Bronchus fibroblast of lung (primary cell): ENCODE results near the gene TMEM185B. TPM values are rescaled to one million over a fixed set of nuclear protein-coding genes. Genes with fewer than 3 reads are reported as not detected.

Experiments
- total RNA-seq: library from RNA; depleted of rRNA; stranded (reverse); fragments of >200 nt; gene quantifications from 2 replicates; pipeline ENCODE4 v1.2.3, GENCODE V29; 2015

Gene TMEM185B
- 25.1 and 29.4 TPM in 2 replicates for total RNA-seq

GRCh38 chr2:120223034-120223912 is at the start of gene TMEM185B:
Gene TMEM185B, minus strand, starts transcription at chr2:120223400. Its CDS starts 424 bp downstream, at chr2:120222976.

GRCh38 chr2:120252225-120253020 is 29.2 kb upstream of the TMEM185B start, which contains the start of gene RALB:
Gene RALB, plus strand, starts transcription at chr2:120252852. Its CDS starts 25,813 bp downstream, at chr2:120278665.

Other genes with a start within 250 kb of the TMEM185B start
- gene EPB41L5, start 210.3 kb downstream of the TMEM185B start, total RNA-seq, result 5.5 and 6.9 TPM in 2 replicates
- 33.9 and 39.3 TPM in 2 replicates for gene RALB, start 29.5 kb upstream of the TMEM185B start, total RNA-seq
- not detected in 2 replicates for gene INHBB, start 122.7 kb upstream of the TMEM185B start, total RNA-seq